NCI-H2227 treated with DMSO at 0.1 percent for 48 hours (cell line): Measurements from ENCODE around the gene NCMAP.
"Not testable (repeated sequence)": the region's sequence is repeated elsewhere in the genome, so short reads cannot be mapped to it uniquely, and the experiment has no call there.

Source experiments
- DNase-seq: peaks from one replicate; lab custom pipeline; 2025; lab: John Stamatoyannopoulos, UW

Gene NCMAP

GRCh38 chr1:24541711-24542346 is 14.1 kb upstream of the NCMAP start:
- DNase-seq: no peak

DNA sequence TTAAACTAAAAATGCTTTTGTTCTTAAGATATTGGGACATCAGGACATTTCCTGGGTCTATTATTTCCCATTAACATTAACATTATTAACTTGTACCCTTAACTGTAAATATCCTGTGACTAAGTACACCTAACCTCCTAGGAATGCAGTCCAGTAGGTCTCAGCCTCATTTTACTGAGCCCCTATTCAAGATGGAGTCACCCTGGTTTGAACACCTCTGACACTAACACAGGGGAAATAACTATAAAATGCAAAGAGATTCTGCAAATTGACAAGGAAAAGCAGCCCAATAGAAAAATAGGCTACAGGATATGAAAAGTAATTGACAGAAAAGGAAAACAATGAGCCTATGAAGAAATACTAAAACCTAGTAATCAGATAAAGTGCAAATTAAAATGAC is 11.6 kb upstream of the NCMAP start:
- DNase-seq: no peak

GRCh38 chr1:24545662-24546061 is 10.2 kb upstream of the NCMAP start:
- no peak for DNase-seq

GRCh38 chr1:24547195-24547594 is 8.7 kb upstream of the NCMAP start:
- no peak for DNase-seq

DNA sequence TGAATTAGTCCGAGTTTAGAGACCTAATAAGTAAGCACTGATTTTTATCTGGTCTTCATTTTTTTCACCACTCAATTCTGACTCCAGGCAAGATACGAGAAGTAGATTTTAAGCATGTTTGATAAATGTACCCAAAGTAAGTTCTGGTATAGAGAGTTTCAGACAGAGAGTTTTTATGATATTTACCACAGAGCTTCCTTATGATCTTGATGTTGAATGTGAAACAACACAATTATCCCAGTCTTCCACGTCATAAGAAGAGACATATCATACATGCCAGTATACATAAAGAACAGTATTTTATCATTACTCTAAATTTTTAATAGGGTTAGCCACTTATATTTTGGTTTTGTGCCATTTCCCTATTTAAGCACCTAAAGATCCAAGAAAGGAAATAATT is 7.8 kb upstream of the NCMAP start:
- no peak for DNase-seq

DNA sequence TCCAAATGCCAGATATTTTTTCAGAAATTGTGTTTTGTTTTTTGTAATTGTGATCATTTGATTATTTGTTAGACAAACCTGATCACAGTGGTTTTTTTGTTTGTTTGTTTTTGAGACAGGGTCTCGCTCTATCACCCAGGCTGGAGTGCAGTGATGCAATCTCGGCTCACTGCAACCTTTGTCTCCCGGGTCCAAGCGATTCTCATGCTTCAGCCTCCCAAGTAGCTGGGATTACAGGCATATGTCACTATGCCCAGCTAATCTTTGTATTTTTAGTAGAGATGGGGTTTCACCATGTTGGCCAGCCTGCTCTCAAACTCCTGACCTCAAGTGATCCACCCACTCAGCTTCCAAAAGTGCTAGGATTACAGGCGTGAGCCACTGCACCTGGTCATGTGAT is 6.7 kb upstream of the NCMAP start:
- not testable (repeated sequence) for DNase-seq

DNA sequence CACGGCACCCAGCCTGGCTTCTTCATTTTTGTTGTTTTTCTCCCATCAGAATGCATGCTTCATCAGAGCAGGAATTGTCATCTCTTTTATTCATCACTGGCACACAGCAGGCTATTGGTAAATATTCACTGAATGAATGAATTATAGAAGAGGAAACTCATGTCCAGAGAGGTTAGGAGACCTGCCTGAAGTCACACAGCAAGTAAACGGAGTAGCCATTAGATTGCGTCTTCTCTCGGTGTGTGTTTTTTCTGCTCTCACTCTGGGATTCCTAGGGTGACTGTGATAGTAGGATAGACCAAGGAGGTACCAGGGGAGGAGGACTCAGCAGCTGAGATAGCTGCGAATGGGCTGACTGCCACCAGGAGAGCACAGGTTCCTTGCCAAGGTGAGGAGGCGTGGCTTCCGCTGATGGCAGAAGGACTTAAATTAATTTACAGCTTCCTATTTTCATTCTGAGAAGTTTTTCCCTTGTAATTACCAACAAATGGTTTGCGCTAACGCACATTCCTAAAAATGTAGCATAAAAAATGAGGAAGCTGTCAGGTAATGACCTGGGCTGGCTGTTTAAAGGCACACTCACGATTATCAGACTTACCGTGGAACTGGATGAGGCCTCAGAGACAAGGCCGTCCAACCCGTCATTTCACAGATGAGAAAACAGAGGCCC is 4.5 kb upstream of the NCMAP start:
- DNase-seq: no peak

DNA sequence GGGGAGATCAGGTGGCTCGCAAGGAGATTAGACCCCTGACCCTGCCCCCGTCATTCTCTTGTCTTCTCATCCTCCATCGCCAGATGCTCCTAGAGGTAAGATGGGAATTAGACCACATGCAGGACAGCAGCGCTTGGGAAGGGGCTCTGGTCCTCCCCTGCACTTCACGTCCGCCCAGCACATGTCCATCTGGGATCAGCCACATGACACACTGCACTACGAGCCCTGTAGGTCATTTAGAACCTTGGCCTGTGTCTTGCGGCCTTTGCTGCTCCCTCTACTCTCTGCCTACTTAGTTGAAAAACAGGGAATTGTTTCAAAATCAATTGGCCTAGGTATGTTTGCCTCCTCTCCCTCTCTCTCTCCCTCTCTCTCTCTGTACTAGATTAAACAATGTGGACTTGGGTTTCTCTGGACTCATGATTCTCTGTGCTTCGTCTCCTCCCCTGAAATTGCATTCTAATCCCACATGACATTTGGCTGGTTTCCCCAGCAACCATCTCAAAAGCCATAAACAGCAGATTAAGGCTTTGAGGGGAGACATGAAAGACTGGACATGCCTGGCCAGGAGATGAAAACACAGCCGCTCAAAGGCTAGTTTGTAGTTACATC is 3.8 kb upstream of the NCMAP start:
- DNase-seq: peak; percentile 71

DNA sequence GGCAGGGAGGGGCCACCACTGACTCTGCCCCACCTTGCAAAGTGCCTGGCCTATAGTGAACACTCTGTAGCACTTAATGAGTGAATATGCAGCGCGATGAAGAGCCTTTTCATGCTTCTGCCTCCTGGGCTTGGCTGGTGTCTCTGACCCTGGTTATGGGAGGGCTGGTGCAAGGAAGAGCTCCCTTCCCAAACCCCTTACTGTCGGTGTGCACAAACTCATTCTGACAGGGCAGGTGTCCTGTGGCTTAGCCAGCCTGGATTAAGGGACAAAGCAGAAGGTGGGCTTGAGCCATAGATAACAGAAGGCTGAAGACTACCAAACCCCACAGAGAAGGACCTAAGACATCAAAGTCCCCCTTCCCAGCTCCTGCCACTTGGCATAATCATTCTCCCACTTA is 2.0 kb upstream of the NCMAP start:
- no peak for DNase-seq

- DNase-seq: no peak
Measured at GRCh38 chr1:24554714-24555113, 1.2 kb upstream of the NCMAP start.

GRCh38 chr1:24556414-24556795 is 518 bp downstream of the NCMAP start:
- no peak for DNase-seq

GRCh38 chr1:24557220-24557619 is 1.3 kb downstream of the NCMAP start:
- no peak for DNase-seq

GRCh38 chr1:24557711-24558131 is 1.8 kb downstream of the NCMAP start:
- DNase-seq: no peak

DNA sequence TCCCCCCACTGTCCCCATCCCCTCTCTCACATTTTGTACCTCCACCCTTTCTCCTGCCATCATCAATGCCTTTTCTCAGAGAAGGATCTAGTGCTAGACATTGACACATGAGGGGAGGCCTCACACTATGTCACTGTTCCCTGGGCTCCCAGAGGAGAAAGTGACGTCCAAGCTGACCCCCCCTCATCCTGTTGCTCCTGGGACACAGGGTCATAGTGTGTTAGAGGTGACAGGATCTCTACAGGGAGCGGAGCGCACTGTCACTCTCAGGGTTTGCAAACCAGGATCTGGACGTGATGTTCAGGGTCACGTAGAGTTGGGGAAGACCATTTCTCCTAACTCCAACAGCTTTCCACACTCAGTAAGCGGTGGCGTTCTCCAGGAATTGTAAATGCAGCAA is 2.6 kb downstream of the NCMAP start:
- DNase-seq: no peak

- DNase-seq: no peak
Measured at GRCh38 chr1:24558902-24559791, 3.3 kb downstream of the NCMAP start.

DNA sequence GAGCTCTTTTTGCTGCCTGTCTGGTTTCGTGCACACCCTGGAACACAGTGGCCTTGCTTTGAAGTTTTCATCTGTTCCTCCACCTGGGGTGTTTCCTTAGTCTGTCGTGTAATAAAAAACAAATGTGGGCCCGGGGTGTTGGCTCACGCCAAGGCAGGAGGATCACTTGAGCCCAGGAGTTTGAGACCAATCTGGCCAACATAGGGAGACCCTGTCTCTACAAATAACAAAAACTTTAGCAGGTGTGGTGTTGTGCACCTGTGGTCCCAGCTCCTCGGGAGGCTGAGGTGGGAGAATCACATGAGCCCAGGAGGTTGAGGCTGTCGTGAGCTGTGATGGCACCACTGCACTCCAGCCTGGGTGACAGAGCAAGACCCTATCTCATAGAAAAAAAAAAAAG is 4.5 kb downstream of the NCMAP start:
- DNase-seq: no peak

DNA sequence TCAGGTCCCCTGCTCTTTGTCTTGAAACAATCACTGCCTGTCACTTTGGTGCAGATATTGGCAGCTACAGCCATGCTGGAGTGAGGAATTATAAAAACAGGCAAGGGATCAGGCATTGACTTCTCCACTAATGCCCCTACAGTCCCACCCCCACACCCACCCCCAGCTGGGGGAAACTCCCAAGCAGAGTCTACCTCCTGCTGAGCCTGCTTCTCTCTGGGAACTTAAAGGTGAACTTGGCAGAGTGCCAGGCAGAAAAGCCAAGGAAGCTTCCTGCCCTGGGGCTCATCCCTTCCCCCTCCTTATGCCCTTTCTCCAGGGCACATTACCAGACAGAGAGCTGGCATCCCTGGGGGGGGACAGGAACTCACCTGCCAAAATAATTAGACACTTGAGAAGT is 6.7 kb downstream of the NCMAP start:
- peak; percentile 69 for DNase-seq

GRCh38 chr1:24564695-24565094 is 8.8 kb downstream of the NCMAP start:
- no peak for DNase-seq

GRCh38 chr1:24566236-24566867 is 10.5 kb downstream of the NCMAP start:
- DNase-seq: no peak

- DNase-seq: no peak
Measured at GRCh38 chr1:24567792-24568388, 12.0 kb downstream of the NCMAP start.

DNA sequence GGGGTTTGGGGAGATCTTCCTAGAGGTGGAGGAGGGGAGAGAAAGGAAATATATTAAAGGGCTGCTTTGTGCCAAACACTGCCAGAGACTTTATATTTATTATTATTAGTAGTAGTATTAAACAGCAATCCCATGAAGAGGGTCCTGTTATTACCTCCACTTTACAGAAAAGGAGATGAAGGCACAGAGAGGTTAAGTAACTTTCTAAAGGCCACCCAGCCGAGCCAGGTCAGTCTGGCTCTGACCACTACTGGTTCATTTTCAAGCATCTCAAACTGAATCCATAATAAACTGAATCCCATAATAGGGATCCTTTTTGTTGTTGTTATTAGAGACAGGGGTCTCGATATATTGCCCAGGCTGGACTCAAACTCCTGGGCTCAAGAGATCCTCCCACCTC is 12.6 kb downstream of the NCMAP start:
- no peak for DNase-seq
